NT2/D1 (cell line): Measurements from ENCODE around the gene MYLIP.

Source experiments
- YY1 ChIP-seq: IDR thresholded peaks from 2 replicates; pipeline ENCODE4 v1.6.1; 2011; ENCODE audit not compliant: insufficient read length, insufficient read depth
- ZNF274 ChIP-seq: IDR thresholded peaks from 2 replicates; pipeline ENCODE4 v1.6.1; 2011; ENCODE audit warnings: mild to moderate bottlenecking, low read depth, low read length

- no peak for TF ChIP-seq ZNF274
- TF ChIP-seq YY1, result no peak
Measured at GRCh38 chr6:16108419-16108818, 20.5 kb upstream of the MYLIP start.
